GM23338 (cell line): Measurements from ENCODE around the gene IDS.

Source experiments
- CTCF ChIP-seq, 2 experiments: fragments of 200-600 bp in 1 of 2; sonication (generic) in 1 of 2; conservative IDR thresholded peaks; 2 replicates each; pipeline versions ENCODE4 v1.5.1 to v1.6.1; 2016 to 2017; ENCODE audit warnings: antibody characterized with exemption in 2 of 2, low read depth in 2 of 2, mild to moderate bottlenecking in 2 of 2, moderate library complexity in 1 of 2
- ETS1 ChIP-seq: IDR thresholded peaks from 2 replicates; pipeline ENCODE4 v1.6.1; 2016; ENCODE audit warnings: antibody characterized with exemption
- EZH2 ChIP-seq: fragments of 200-600 bp; sonication (generic); IDR thresholded peaks from one replicate; pipeline ENCODE4 v1.8.0; 2017; ENCODE audit warnings: antibody characterized with exemption, mild to moderate bottlenecking, low read depth; ENCODE audit not compliant: unreplicated experiment
- EZH2phosphoT487 ChIP-seq: fragments of 200-600 bp; sonication (generic); IDR thresholded peaks from one replicate; pipeline ENCODE4 v1.8.1; 2018; ENCODE audit warnings: antibody characterized with exemption; ENCODE audit not compliant: unreplicated experiment
- NANOG ChIP-seq: IDR thresholded peaks from 2 replicates; pipeline ENCODE4 v1.6.1; 2016; ENCODE audit warnings: antibody characterized with exemption, borderline replicate concordance
- POLR2AphosphoS5 ChIP-seq: IDR thresholded peaks from 2 replicates; pipeline ENCODE4 v1.6.1; 2016; ENCODE audit warnings: antibody characterized with exemption, low read depth
- REST ChIP-seq: IDR thresholded peaks from one replicate; pipeline ENCODE4 v1.6.1; 2018; ENCODE audit warnings: antibody characterized with exemption; ENCODE audit not compliant: unreplicated experiment

- TF ChIP-seq CTCF (conservative IDR thresholded peaks at IDR 0.05; ENCODE audit: low read depth in 2 of 2) (no peak), POLR2AphosphoS5 (no peak), EZH2phosphoT487 (no peak), EZH2 (no peak), REST (no peak), ETS1 (no peak), NANOG (no peak)
Measured at GRCh38 chrX:149473966-149474365, 31.1 kb downstream of the IDS start.
